Stimulated activated naive CD8-positive, alpha-beta T cell treated with anti-CD3 and anti-CD28 coated beads, Interleukin-15, amount 100 ng/mL, for 72 hours (primary cell): Measurements from ENCODE around the gene NFYC.

Experiments
- ATAC-seq: fragments of 150-1000 bp; cut with Tn5 transposase; 2 replicates; pipeline ENCODE4 v1.10.0; 2021; ENCODE audit warnings: mild to moderate bottlenecking, moderate library complexity
- DNase-seq, 2 donors: peaks; one replicate each; pipeline ENCODE4 v3.0.0; 2021 to 2022
- H3K27ac Mint-ChIP-seq, 2 donors: one replicate each; pipeline ENCODE4 v1.8.0; 2022; ENCODE audit warnings: mild to moderate bottlenecking in 2 of 2, mixed read lengths in 2 of 2, moderate library complexity in 2 of 2
- H3K27me3 Mint-ChIP-seq: one replicate; pipeline ENCODE4 v1.8.0; 2022; ENCODE audit warnings: mixed read lengths
- H3K4me1 Mint-ChIP-seq: one replicate; pipeline ENCODE4 v1.8.0; 2022; ENCODE audit warnings: mild to moderate bottlenecking, mixed read lengths
- H3K4me3 Mint-ChIP-seq, 2 donors: one replicate each; pipeline ENCODE4 v1.8.0; 2022; ENCODE audit warnings: mild to moderate bottlenecking in 2 of 2, mixed read lengths in 2 of 2, moderate library complexity in 1 of 2
- H3K9me3 Mint-ChIP-seq, 2 donors: one replicate each; pipeline ENCODE4 v1.8.0; 2022; ENCODE audit warnings: mixed read lengths in 2 of 2

The NFYC gene

DNA sequence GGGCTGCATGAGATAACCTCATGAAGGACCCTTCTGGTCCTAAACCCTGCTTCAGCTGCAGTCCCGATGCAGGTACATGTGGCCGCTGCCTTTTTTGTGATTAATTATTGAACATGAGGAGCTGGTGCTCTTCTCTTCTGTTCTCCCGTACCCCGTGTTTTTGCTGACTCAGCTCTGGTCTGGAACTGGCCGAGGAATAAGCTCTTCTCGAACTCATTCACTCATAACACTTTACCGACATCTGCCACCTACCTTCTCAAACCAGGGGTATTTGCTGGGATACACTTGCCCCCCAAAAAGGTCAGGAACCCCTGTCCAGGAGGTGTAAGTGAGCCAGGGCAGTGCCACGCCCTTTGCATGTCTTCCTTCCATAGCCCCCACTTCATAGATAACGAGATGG lies 123.9 kb downstream of the NFYC start:
- H3K27me3 Mint-ChIP-seq = peaks cover 10% of the 10 kb centered on the region
- no peak for DNase-seq
- H3K9me3 Mint-ChIP-seq = no peaks in the 10 kb centered on the region
- H3K4me1 Mint-ChIP-seq = peaks cover 24% of the 10 kb centered on the region
- no peak overlapping the region for H3K27ac Mint-ChIP-seq
- no peak for ATAC-seq
- H3K4me3 Mint-ChIP-seq = no peak overlapping the region

DNA sequence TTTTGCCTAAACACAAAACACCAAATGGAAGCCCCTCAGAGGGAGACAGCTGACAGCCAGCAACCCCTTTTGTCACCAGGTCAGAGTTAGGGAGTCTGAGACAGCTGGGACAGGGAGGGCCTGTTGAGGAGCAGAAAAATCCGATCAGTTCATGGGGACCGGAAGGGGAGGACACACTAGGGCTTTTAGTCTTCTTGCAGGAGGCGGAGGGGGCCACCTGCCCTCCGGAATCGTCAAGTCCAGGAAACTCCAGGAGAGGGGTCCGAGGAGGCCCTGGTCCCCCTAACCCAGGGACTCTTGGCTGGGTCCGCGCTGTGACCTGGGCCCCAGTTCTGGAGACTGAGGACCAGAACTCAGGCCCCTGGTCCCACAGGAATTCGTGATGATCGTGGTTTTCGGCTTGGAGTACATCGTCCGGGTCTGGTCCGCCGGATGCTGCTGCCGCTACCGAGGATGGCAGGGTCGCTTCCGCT lies 126.3 kb downstream of the NFYC start:
- peaks cover 21% of the 10 kb centered on the region for H3K4me1 Mint-ChIP-seq
- H3K4me3 Mint-ChIP-seq = peak overlapping the region; percentile 75 to 90
- H3K27ac Mint-ChIP-seq = peak overlapping the region in 1 of 2 donors; percentile 27
- no peak for ATAC-seq
- DNase-seq = no peak
- peaks cover 10% of the 10 kb centered on the region for H3K27me3 Mint-ChIP-seq
- no peaks in the 10 kb centered on the region for H3K9me3 Mint-ChIP-seq

DNA sequence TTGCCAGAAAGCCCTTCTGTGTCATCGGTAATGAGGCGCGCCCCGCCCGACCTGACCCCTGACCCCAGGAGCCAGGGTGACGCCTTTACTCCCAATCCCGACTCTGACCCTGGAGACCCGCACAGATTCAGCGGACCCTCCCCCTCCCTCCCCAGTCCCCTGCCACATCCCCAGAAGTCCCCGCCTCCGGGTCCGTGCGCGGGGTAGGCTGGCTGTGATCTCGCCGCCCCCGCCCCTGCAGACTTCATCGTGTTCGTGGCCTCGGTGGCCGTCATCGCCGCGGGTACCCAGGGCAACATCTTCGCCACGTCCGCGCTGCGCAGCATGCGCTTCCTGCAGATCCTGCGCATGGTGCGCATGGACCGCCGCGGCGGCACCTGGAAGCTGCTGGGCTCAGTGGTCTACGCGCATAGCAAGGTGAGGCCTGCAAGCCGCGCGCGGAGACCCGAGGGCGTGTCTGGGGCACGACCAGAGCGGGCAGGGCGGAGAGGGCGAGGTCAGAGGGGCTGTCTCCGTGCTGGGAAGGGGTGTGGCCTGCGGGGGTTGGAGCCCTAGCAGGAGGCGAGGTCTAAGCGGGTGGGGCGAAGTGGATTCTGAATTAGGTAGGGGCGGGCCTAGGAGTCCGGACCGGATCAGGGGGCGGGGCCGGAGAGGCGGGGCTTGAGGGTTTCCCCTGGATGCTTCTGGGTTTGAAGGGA lies 126.9 kb downstream of the NFYC start:
- peaks cover 21% of the 10 kb centered on the region for H3K4me1 Mint-ChIP-seq
- peak overlapping the region in 1 of 2 donors; percentile 55 for H3K27ac Mint-ChIP-seq
- ATAC-seq (peak; percentile 96), DNase-seq (peak; percentile 83 to 88)
- peaks cover 10% of the 10 kb centered on the region for H3K27me3 Mint-ChIP-seq
- no peaks in the 10 kb centered on the region for H3K9me3 Mint-ChIP-seq
- peak overlapping the region; percentile 75 to 90 for H3K4me3 Mint-ChIP-seq

DNA sequence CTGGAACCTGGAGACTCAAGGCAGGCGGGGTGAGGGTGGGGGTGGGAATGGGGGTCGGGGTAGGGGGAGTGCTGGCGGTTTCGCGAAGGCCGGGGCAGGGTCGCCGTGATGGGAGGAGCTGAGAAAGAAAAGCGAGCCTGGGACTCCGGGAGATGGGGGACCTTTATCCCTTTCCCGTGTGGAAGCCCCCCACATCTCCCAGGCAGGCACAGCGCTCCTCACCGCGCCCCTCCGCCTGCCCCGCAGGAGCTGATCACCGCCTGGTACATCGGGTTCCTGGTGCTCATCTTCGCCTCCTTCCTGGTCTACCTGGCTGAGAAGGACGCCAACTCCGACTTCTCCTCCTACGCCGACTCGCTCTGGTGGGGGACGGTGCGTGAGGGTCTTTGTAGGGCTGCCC lies 127.6 kb downstream of the NFYC start:
- Mint-ChIP-seq H3K27me3 (peaks cover 10% of the 10 kb centered on the region), H3K4me3 (peak overlapping the region; percentile 75 to 90), H3K9me3 (no peaks in the 10 kb centered on the region), H3K4me1 (peaks cover 21% of the 10 kb centered on the region), H3K27ac (no peak overlapping the region)
- no peak for ATAC-seq
- no peak for DNase-seq

DNA sequence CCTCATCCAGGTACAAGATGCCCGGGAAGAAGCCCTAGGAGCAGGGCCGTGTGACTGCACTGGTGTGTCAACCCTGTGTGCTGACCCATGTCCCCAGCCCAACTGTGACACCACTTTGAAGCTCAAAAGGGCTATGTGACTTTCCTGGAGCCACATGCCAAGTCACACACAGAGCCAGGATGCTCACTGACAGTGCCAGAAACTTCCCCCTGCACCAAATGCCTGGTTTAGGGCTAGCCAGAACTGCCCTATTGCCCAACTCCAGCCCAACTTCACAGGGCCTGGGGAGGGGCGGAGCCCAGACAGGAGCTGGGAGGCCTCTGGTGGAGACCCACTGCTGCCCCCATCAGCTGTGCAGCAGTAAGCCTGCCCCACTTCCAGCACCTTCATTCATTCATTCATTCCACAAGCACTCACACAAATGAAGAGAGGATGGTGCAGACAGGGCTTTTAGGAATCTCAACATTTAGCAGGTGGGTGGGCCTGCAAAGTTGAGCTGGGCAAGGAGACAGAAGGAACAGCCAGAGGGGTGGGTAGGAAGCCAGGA lies 128.8 kb downstream of the NFYC start:
- DNase-seq (no peak), ATAC-seq (no peak)
- peaks cover 26% of the 10 kb centered on the region for H3K4me1 Mint-ChIP-seq
- no peak overlapping the region for H3K4me3 Mint-ChIP-seq
- peak overlapping the region in 1 of 2 donors; percentile 21 for H3K27ac Mint-ChIP-seq
- H3K27me3 Mint-ChIP-seq = peaks cover 10% of the 10 kb centered on the region
- H3K9me3 Mint-ChIP-seq = no peaks in the 10 kb centered on the region
